C1 segment of cervical spinal cord (tissue), 14 donors: ENCODE measurements around the gene KATNIP.
A peak's percentile ranks its signal among the peaks of the same experiment; 100 is the strongest.

Experiments used
- DNase-seq, 14 donors: peaks; one replicate each; lab custom pipeline; 2025; lab: John Stamatoyannopoulos, UW

The KATNIP gene

GRCh38 chr16:27549746-27550581, at the start of gene KATNIP, which contains the start of gene GTF3C1:
Gene KATNIP, plus strand, starts transcription at chr16:27550144. Its CDS starts 27 bp downstream, at chr16:27550171.
Gene GTF3C1, minus strand, starts transcription at chr16:27549913. Its CDS starts 23 bp downstream, at chr16:27549890.
- DNase-seq = peak; percentile 93 to 100 (median 99)

- no peak for DNase-seq
Measured at GRCh38 chr16:27500801-27501200, 49.1 kb upstream of the KATNIP start.

- DNase-seq = no peak
Measured at GRCh38 chr16:27503662-27504061, 46.3 kb upstream of the KATNIP start.

- DNase-seq = no peak
Measured at GRCh38 chr16:27505297-27506236, 44.4 kb upstream of the KATNIP start.

GRCh38 chr16:27506771-27507170, 43.2 kb upstream of the KATNIP start:
- DNase-seq = no peak

- no peak for DNase-seq
Measured at GRCh38 chr16:27508476-27508875, 41.5 kb upstream of the KATNIP start.

- peak in 1 of 14 donors; percentile 31 for DNase-seq
Measured at GRCh38 chr16:27511657-27512448, 38.1 kb upstream of the KATNIP start.

- peak in 5 of 14 donors; percentile 2 to 63 (median 12) for DNase-seq
Measured at GRCh38 chr16:27514806-27515205, 35.1 kb upstream of the KATNIP start.

GRCh38 chr16:27515874-27516353, 34.0 kb upstream of the KATNIP start:
- DNase-seq = peak in 3 of 14 donors; percentile 4 to 41 (median 35)

GRCh38 chr16:27516365-27516764, 33.6 kb upstream of the KATNIP start:
- DNase-seq = no peak

GRCh38 chr16:27517664-27518063, 32.3 kb upstream of the KATNIP start:
- no peak for DNase-seq

GRCh38 chr16:27518226-27518625, 31.7 kb upstream of the KATNIP start:
- DNase-seq = no peak

GRCh38 chr16:27520982-27521673, 28.8 kb upstream of the KATNIP start:
- DNase-seq = no peak

GRCh38 chr16:27522173-27522707, 27.7 kb upstream of the KATNIP start:
- no peak for DNase-seq

- DNase-seq = no peak
Measured at GRCh38 chr16:27526180-27526579, 23.8 kb upstream of the KATNIP start.

- no peak for DNase-seq
Measured at GRCh38 chr16:27528294-27528693, 21.6 kb upstream of the KATNIP start.

GRCh38 chr16:27529962-27530361, 20.0 kb upstream of the KATNIP start:
- peak in 6 of 14 donors; percentile 6 to 14 (median 8) for DNase-seq

GRCh38 chr16:27531186-27531585, 18.8 kb upstream of the KATNIP start:
- no peak for DNase-seq

- no peak for DNase-seq
Measured at GRCh38 chr16:27531826-27532800, 17.8 kb upstream of the KATNIP start.
